ENCODE results near the gene MMD2. TPM values are rescaled to one million over a fixed set of nuclear protein-coding genes. Genes with fewer than 3 reads are reported as not detected.
"Not testable (repeated sequence)": the region's sequence is repeated elsewhere in the genome, so short reads cannot be mapped to it uniquely, and the experiment has no call there.

MMD2 gene
- total RNA-seq, 1 donor from 2014 or later, result not detected

GRCh38 chr7:4973728-4974198, 14.8 kb upstream of the MMD2 start:
- Histone ChIP-seq H3K4me1 (peaks cover 17% of the 10 kb centered on the region), H3K27ac (peak overlapping the region; percentile 88), H3K4me3 (peak overlapping the region; percentile 76), H3K27me3 (ENCODE audit: low read depth) (no peaks in the 10 kb centered on the region), H3K9me3 (no peaks in the 10 kb centered on the region), H3K36me3 (peaks cover 25% of the 10 kb centered on the region)
- TF ChIP-seq CTCF (IDR thresholded peaks at IDR 0.05), result peak; percentile 84
- intact Hi-C loops (cut with DNase I), result no loop called here
- peak; percentile 99 for ATAC-seq
- peak; percentile 94 for DNase-seq

DNA sequence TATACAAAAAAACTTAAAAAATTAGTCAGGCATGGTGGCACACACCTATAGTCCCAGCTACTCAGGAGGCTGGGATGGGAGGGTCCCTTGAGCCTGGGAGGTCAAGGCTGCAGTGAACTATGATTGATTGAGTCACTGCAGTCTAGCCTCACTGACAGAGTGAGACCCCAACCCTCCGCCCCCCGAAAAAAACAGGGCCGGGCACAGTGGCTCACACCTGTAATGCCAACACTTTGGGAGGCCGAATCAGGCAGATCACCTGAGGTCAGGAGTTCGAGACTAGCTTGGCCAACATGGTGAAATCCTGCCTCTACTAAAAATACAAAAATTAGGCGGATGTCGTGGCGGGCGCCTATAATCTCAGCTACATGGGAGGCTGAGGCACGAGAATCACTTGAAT, 13.5 kb upstream of the MMD2 start:
- H3K27me3 ChIP-seq (ENCODE audit: low read depth); intact Hi-C loops (cut with DNase I); H3K4me3 ChIP-seq; DNase-seq; ATAC-seq; H3K9me3 ChIP-seq; H3K27ac ChIP-seq: not testable (repeated sequence)
- Histone ChIP-seq H3K36me3 (peaks cover 12% of the 10 kb centered on the region), H3K4me1 (peaks cover 17% of the 10 kb centered on the region)

DNA sequence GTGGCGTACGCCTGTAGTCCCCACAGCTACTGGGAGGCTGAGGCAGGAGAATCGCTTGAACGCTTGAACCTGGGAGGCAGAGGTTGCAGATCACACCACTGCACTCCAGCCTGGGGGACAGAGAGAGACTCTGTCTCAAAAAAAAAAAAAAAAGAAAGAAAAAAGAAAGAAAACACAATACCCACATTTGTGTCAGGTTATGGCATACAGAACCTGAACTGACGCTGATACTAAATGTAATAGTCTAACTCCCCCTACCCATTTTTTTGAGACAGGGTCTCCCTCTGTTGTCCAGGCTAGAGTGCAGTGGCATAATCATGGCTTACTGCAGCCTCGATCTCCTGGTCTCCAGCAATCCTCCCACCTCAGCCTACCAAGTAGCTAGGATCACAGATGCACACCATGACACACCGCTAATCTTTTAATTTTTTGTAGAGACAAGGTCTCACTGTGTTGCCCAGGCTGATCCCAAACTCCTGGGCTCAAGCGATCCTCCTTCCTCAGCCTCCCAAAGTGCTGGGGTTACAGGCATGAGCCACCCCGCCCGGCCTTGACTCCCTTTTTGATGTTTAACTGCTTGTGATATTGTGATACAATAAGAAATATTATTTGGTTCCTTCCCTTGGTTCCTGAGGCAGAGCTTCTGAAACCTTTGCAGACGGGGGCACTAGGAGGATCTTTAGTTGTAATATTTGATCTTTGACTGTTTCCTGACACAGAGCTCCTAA, 6.5 kb upstream of the MMD2 start:
- Histone ChIP-seq H3K36me3 (no peaks in the 10 kb centered on the region), H3K27ac (no peak overlapping the region), H3K4me1 (no peaks in the 10 kb centered on the region), H3K9me3 (no peaks in the 10 kb centered on the region), H3K4me3 (no peak overlapping the region), H3K27me3 (ENCODE audit: low read depth) (peaks cover 28% of the 10 kb centered on the region)
- no peak for DNase-seq
- intact Hi-C loops (cut with DNase I), result no loop called here
- no peak for TF ChIP-seq CTCF (IDR thresholded peaks at IDR 0.05)
- ATAC-seq, result no peak

- Histone ChIP-seq H3K27me3 (ENCODE audit: low read depth) (peaks cover 33% of the 10 kb centered on the region), H3K4me3 (no peak overlapping the region), H3K36me3 (no peaks in the 10 kb centered on the region), H3K27ac (no peak overlapping the region), H3K9me3 (no peaks in the 10 kb centered on the region), H3K4me1 (no peaks in the 10 kb centered on the region)
- TF ChIP-seq CTCF (IDR thresholded peaks at IDR 0.05), result no peak
- intact Hi-C loops (cut with DNase I), result no loop called here
- ATAC-seq (no peak), DNase-seq (no peak)
Observed at GRCh38 chr7:4964506-4964905, 5.5 kb upstream of the MMD2 start.

DNA sequence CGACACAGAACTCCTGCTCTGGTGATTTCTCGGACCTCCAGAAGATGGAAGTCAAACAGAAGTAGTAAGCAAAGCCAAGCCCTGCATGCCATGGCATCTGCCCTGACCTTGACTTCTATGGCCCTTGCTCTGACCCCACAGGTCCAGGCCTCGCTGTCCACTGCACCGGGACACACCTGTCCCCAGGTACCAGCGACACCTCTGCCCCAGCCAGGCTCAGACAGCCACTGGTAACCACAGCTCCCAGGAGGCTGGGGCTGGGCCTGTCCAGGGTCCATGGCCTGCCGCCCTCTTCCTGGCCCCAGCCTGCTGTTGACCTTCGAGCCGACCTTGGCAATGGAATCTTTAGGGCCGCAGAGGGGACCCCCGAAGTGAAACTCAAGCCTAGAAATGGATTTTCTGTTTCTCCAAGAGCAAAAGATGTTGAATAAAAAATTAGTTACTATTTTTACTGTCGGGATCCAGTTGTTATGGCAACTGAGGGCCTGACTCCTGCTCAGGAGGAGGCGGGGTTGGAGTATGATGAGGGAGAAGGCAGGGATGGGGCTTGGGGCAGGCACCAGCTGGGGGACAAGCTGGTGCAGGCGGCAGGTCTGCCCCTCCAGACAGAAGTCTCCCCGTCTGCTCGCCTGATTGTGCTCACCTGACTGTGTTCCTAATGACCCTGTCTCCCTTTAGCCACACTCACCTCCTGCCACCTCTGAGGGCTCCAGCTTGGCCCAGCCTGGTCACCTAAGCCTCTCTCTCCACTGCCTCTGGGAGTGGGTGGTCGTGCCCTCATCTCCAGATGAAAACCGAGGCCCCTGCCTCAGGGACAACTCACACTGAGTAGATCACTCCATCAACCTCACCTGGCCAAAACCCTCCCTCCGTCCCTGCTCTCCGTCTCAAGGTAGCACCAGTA, 4.1 kb upstream of the MMD2 start:
- TF ChIP-seq CTCF (IDR thresholded peaks at IDR 0.05), result no peak
- DNase-seq (no peak), ATAC-seq (no peak)
- peaks cover 41% of the 10 kb centered on the region for H3K27me3 ChIP-seq (ENCODE audit: low read depth)
- H3K4me1 ChIP-seq, result no peaks in the 10 kb centered on the region
- no peaks in the 10 kb centered on the region for H3K36me3 ChIP-seq
- no peak overlapping the region for H3K4me3 ChIP-seq
- H3K9me3 ChIP-seq, result no peaks in the 10 kb centered on the region
- intact Hi-C loops (cut with DNase I), result no loop called here
- no peak overlapping the region for H3K27ac ChIP-seq

GRCh38 chr7:4960363-4960762, 1.4 kb upstream of the MMD2 start:
- Histone ChIP-seq H3K4me1 (no peaks in the 10 kb centered on the region), H3K27ac (no peak overlapping the region), H3K27me3 (ENCODE audit: low read depth) (peaks cover 59% of the 10 kb centered on the region), H3K4me3 (no peak overlapping the region), H3K9me3 (no peaks in the 10 kb centered on the region), H3K36me3 (no peaks in the 10 kb centered on the region)
- intact Hi-C loops (cut with DNase I), result no loop called here
- TF ChIP-seq CTCF (IDR thresholded peaks at IDR 0.05), result no peak
- ATAC-seq, result no peak
- DNase-seq, result no peak
